Measurements from ENCODE around the gene M6PR.
"Not testable (repeated sequence)": the region's sequence is repeated elsewhere in the genome, so short reads cannot be mapped to it uniquely, and the experiment has no call there.

M6PR gene

GRCh38 chr12:8922544-8922943 lies 26.9 kb downstream of the M6PR start:
- H3K9me3 ChIP-seq (replicated peaks in 1 of 11) = no peaks in the 10 kb centered on the region
- no peaks in the 10 kb centered on the region for H3K27me3 ChIP-seq
- no peak overlapping the region for H3K4me2 ChIP-seq
- no peak overlapping the region for H3K27ac ChIP-seq
- no peaks in the 10 kb centered on the region; a peak in 1 of 22 replicates for H4K20me1 ChIP-seq
- H3K4me1 ChIP-seq = peaks cover 0 to 17% (median 0%) of the 10 kb centered on the region in 10 experiments; a peak in 5 of 20 replicates
- peaks cover 58 to 98% (median 81%) of the 10 kb centered on the region in 11 experiments for H3K36me3 ChIP-seq
- no peak overlapping the region for H3K4me3 ChIP-seq
- TF ChIP-seq Cebpa-rat (IDR thresholded peaks at IDR 0.05) = no peak
- H3K9ac ChIP-seq = no peak overlapping the region

- H3K27ac ChIP-seq; H3K9ac ChIP-seq; H4K20me1 ChIP-seq; H3K9me3 ChIP-seq (replicated peaks in 1 of 11); H3K27me3 ChIP-seq; H3K4me3 ChIP-seq; H3K4me2 ChIP-seq: not testable (repeated sequence)
- Histone ChIP-seq H3K36me3 (peaks cover 54 to 75% (median 63%) of the 10 kb centered on the region in 11 experiments), H3K4me1 (peaks cover 13 to 41% (median 18%) of the 10 kb centered on the region in 10 experiments)
Observed at GRCh38 chr12:8919643-8920042, 29.8 kb downstream of the M6PR start.

- no peak overlapping the region for H3K9ac ChIP-seq
- H3K36me3 ChIP-seq = peaks cover 42 to 57% (median 47%) of the 10 kb centered on the region in 11 experiments
- no peak for TF ChIP-seq Cebpa-rat (IDR thresholded peaks at IDR 0.05)
Observed at GRCh38 chr12:8917751-8918150, 31.7 kb downstream of the M6PR start.

GRCh38 chr12:8917031-8917430 lies 32.4 kb downstream of the M6PR start:
- no peak overlapping the region for H3K27ac ChIP-seq
- H3K4me2 ChIP-seq = peak overlapping the region in 5 of 11 experiments; percentile 87 to 98 (median 94); a peak in 7 of 22 replicates
- H4K20me1 ChIP-seq = peaks cover 0 to 4% (median 0%) of the 10 kb centered on the region in 11 experiments; a peak in 3 of 22 replicates
- H3K4me1 ChIP-seq = peaks cover 26 to 60% (median 33%) of the 10 kb centered on the region in 10 experiments
- H3K4me3 ChIP-seq = no peak overlapping the region
- no peak for TF ChIP-seq Cebpa-rat (IDR thresholded peaks at IDR 0.05)
- H3K9ac ChIP-seq = no peak overlapping the region
- H3K9me3 ChIP-seq (replicated peaks in 1 of 11) = no peaks in the 10 kb centered on the region
- no peaks in the 10 kb centered on the region for H3K27me3 ChIP-seq
- peaks cover 36 to 50% (median 40%) of the 10 kb centered on the region in 11 experiments for H3K36me3 ChIP-seq

More at GRCh38 chr12:8917751-8918150, 31.7 kb downstream of the M6PR start:
- peaks cover 25 to 53% (median 30%) of the 10 kb centered on the region in 10 experiments for H3K4me1 ChIP-seq
- no peaks in the 10 kb centered on the region for H3K9me3 ChIP-seq (replicated peaks in 1 of 11)
- H3K27me3 ChIP-seq = no peaks in the 10 kb centered on the region
- no peak overlapping the region for H3K27ac ChIP-seq
- H3K4me2 ChIP-seq = peak overlapping the region in 2 of 11 experiments; percentile 42 to 98; a peak in 3 of 22 replicates
- peaks cover 0 to 4% (median 0%) of the 10 kb centered on the region in 11 experiments; a peak in 3 of 22 replicates for H4K20me1 ChIP-seq
- H3K4me3 ChIP-seq = no peak overlapping the region

- Histone ChIP-seq H3K4me1 (peaks cover 28 to 64% (median 33%) of the 10 kb centered on the region in 10 experiments), H4K20me1 (peaks cover 0 to 4% (median 0%) of the 10 kb centered on the region in 11 experiments; a peak in 3 of 22 replicates), H3K4me3 (peak overlapping the region in 3 of 10 experiments; percentile 73 to 81 (median 79); a peak in 6 of 20 replicates), H3K27me3 (no peaks in the 10 kb centered on the region), H3K4me2 (peak overlapping the region; percentile 85 to 98 (median 93)), H3K36me3 (peaks cover 29 to 41% (median 31%) of the 10 kb centered on the region in 11 experiments), H3K9me3 (replicated peaks in 1 of 11) (no peaks in the 10 kb centered on the region), H3K27ac (no peak overlapping the region), H3K9ac (peak overlapping the region in 3 of 11 experiments; percentile 77 to 84 (median 81); a peak in 4 of 22 replicates)
- no peak for TF ChIP-seq Cebpa-rat (IDR thresholded peaks at IDR 0.05)
Observed at GRCh38 chr12:8916154-8916553, 33.3 kb downstream of the M6PR start.

- peak overlapping the region; percentile 40 to 76 (median 67); a peak in 21 of 22 replicates for H3K27ac ChIP-seq
- H3K4me2 ChIP-seq = peak overlapping the region; percentile 85 to 98 (median 93)
- H3K4me1 ChIP-seq = peaks cover 28 to 59% (median 33%) of the 10 kb centered on the region in 10 experiments
- H4K20me1 ChIP-seq = peaks cover 0 to 4% (median 0%) of the 10 kb centered on the region in 11 experiments; a peak in 3 of 22 replicates
- H3K36me3 ChIP-seq = peaks cover 17 to 29% (median 20%) of the 10 kb centered on the region in 11 experiments
- no peak for TF ChIP-seq Cebpa-rat (IDR thresholded peaks at IDR 0.05)
- H3K9ac ChIP-seq = peak overlapping the region; percentile 66 to 84 (median 80)
- H3K4me3 ChIP-seq = peak overlapping the region; percentile 68 to 85 (median 78)
- no peaks in the 10 kb centered on the region for H3K9me3 ChIP-seq (replicated peaks in 1 of 11)
- no peaks in the 10 kb centered on the region for H3K27me3 ChIP-seq
Observed at GRCh38 chr12:8914716-8915526, 34.5 kb downstream of the M6PR start.

- H3K9me3 ChIP-seq (replicated peaks in 1 of 11); H3K27me3 ChIP-seq; H4K20me1 ChIP-seq: not testable (repeated sequence)
- H3K4me1 ChIP-seq = peaks cover 28 to 59% (median 33%) of the 10 kb centered on the region in 10 experiments
- peak within 1 kb of the TSS; percentile 85 to 98 (median 93) for H3K4me2 ChIP-seq
- H3K36me3 ChIP-seq = peaks cover 10 to 22% (median 13%) of the 10 kb centered on the region in 11 experiments; a peak in 20 of 22 replicates
- H3K27ac ChIP-seq = peak within 1 kb of the TSS; percentile 60 to 76 (median 70); a peak in 21 of 22 replicates
- H3K9ac ChIP-seq = peak within 1 kb of the TSS; percentile 66 to 84 (median 80)
- peak within 1 kb of the TSS; percentile 68 to 85 (median 78) for H3K4me3 ChIP-seq
Observed at GRCh38 chr12:8914033-8914715, 35.3 kb downstream of the M6PR start, which contains the start of gene PHC1. TSS of gene PHC1 (plus strand) at chr12:8914509. CDS start at chr12:8917678, 3,169 bp downstream.

GRCh38 chr12:8913702-8914032 lies 35.8 kb downstream of the M6PR start:
- Histone ChIP-seq H3K27ac (peak overlapping the region; percentile 59 to 76 (median 70); a peak in 21 of 22 replicates), H4K20me1 (peaks cover 0 to 4% (median 0%) of the 10 kb centered on the region in 11 experiments; a peak in 3 of 22 replicates), H3K36me3 (peaks cover 4 to 16% (median 8%) of the 10 kb centered on the region in 11 experiments; a peak in 19 of 22 replicates), H3K4me1 (peaks cover 28 to 59% (median 33%) of the 10 kb centered on the region in 10 experiments), H3K9me3 (replicated peaks in 1 of 11) (no peaks in the 10 kb centered on the region), H3K9ac (peak overlapping the region; percentile 65 to 84 (median 80)), H3K4me3 (peak overlapping the region; percentile 68 to 85 (median 78)), H3K27me3 (no peaks in the 10 kb centered on the region), H3K4me2 (peak overlapping the region; percentile 68 to 91 (median 80))
- no peak for TF ChIP-seq Cebpa-rat (IDR thresholded peaks at IDR 0.05)
